ENCODE data around the gene AQP7. TPM values are rescaled to one million over a fixed set of nuclear protein-coding genes. Genes with fewer than 3 reads are reported as not detected.

Gene AQP7
- total and polyA plus RNA-seq, 12 donors, result 0.33 to 32.5 (median 2.4) TPM; not detected in 2

DNA sequence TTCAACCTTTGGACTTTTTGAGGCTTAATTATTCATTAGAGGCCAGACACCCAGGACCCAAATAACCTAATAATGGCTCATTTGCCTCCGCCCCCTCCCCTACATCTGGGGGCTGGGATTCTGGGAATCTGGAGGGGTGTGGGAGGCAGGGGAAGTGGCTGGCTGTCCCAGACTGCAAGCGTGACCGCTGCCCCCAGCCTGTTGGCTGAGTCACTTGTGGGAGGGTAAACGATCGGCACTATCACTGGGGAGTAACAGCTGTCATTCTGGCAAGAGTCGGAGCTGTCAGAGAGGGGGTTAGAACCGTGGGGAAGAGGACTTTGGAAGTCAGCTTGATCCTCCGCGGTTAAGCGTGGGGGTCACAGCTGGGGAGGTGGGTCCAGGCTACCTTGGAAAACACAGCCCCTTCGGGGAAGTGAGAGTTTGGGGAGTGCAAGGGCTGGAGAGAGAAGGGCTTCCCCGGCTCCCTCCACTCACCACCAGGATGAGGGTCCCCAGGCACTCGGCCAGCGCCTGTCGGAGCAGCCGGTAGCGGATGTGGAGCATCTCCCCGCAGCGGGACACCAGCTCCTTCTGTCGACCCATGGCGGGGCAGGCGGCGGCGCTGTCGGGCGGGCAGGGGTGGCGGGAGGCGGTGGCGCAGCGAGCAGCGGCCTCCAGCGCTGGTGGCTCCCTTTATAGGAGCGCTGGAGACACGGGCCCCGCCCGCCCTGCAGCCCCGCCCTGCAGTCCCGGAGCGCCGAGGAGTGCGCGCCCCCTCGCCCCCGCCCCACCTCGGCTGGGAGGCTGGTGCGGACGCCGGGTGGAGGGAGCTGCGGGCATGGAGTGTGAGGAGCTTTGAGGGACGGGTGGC lies 44.8 kb upstream of the AQP7 start, which contains the start of gene AQP3:
TSS of gene AQP3 (minus strand) at position 648 of the 853 bp plus-strand sequence. CDS start at position 585, 63 bp downstream.
- H3K9me3 ChIP-seq (replicated peaks in 1 of 3), result no peaks in the 10 kb centered on the region
- peaks cover 6 to 12% of the 10 kb centered on the region in 2 donors for H3K4me1 ChIP-seq (replicated peaks in 1 of 2)
- TF ChIP-seq POLR2A (IDR thresholded peaks at IDR 0.05), result no peak
- TF ChIP-seq, protein P1, sequence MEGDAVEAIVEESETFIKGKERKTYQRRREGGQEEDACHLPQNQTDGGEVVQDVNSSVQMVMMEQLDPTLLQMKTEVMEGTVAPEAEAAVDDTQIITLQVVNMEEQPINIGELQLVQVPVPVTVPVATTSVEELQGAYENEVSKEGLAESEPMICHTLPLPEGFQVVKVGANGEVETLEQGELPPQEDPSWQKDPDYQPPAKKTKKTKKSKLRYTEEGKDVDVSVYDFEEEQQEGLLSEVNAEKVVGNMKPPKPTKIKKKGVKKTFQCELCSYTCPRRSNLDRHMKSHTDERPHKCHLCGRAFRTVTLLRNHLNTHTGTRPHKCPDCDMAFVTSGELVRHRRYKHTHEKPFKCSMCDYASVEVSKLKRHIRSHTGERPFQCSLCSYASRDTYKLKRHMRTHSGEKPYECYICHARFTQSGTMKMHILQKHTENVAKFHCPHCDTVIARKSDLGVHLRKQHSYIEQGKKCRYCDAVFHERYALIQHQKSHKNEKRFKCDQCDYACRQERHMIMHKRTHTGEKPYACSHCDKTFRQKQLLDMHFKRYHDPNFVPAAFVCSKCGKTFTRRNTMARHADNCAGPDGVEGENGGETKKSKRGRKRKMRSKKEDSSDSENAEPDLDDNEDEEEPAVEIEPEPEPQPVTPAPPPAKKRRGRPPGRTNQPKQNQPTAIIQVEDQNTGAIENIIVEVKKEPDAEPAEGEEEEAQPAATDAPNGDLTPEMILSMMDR (IDR thresholded peaks at IDR 0.05), result peak in 4 of 6 experiments; percentile 23 to 40 (median 26)
- WGBS, 4 donors, result 2 to 9% (median 4%) methylated on average over 10 to 50 of the region's 50 CpGs
- H3K27me3 ChIP-seq, result no peaks in the 10 kb centered on the region
- intact Hi-C loops (cut with DNase I), result loop anchor here in 1 of 2 donors (5.0 kb wide), 1 partner anchor 40 kb away; no protein-coding TSS in a partner anchor
- DNase-seq, result peak; percentile 49 to 78 (median 66)
- peak within 1 kb of the TSS in 1 of 4 donors; percentile 59 for H3K4me3 ChIP-seq
- H3K36me3 ChIP-seq (replicated peaks in 1 of 2), result no peaks in the 10 kb centered on the region
- H3K27ac ChIP-seq, result no peak within 1 kb of the TSS

DNA sequence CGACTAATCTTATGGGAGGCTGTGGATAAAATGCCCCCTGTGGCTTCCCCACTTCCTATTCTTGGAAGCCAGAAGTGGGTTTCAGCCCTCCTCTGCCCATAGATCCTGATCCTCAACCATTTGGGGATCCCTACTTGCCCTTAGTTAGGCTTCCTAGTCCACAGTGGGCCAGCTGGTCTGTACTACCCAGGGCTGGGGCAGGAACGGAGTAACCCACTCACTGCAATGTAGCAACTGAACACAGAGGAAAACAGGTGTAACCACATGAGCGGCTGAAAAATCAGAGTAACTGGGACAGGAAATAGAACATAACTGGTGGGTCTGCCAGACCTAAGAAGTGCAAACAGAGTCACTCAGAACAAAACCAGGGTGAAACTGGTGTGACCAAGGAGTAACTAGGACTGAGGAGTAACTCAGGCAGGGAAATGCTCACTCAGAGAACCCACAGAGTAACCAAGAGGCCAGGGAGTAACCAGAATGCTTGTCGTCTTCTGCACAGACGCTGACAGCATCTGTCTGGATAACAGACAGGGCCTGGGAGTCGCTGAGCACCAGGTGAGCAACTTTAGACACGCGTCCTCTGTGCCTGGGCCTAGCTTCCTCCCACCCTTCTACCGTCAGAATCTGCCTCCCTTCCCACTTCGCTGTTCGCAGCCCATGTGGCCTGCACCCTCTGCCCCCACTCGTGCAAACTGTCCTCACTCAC lies 44.0 kb upstream of the AQP7 start:
- H3K9me3 ChIP-seq (replicated peaks in 1 of 3), result no peaks in the 10 kb centered on the region
- no peak overlapping the region for H3K27ac ChIP-seq
- intact Hi-C loops (cut with DNase I), result loop anchor here in 1 of 2 donors (5.0 kb wide), 1 partner anchor 39 kb away; no protein-coding TSS in a partner anchor
- peaks cover 6 to 12% of the 10 kb centered on the region in 2 donors for H3K4me1 ChIP-seq (replicated peaks in 1 of 2)
- H3K27me3 ChIP-seq, result no peaks in the 10 kb centered on the region
- no peak for DNase-seq
- peak overlapping the region in 1 of 4 donors; percentile 59 for H3K4me3 ChIP-seq
- H3K36me3 ChIP-seq (replicated peaks in 1 of 2), result no peaks in the 10 kb centered on the region
- 68 to 88% (median 76%) methylated on average over 12 of the region's 12 CpGs for WGBS, 4 donors
- TF ChIP-seq, protein P1 (IDR thresholded peaks at IDR 0.05), result no peak
- TF ChIP-seq POLR2A (IDR thresholded peaks at IDR 0.05), result no peak

DNA sequence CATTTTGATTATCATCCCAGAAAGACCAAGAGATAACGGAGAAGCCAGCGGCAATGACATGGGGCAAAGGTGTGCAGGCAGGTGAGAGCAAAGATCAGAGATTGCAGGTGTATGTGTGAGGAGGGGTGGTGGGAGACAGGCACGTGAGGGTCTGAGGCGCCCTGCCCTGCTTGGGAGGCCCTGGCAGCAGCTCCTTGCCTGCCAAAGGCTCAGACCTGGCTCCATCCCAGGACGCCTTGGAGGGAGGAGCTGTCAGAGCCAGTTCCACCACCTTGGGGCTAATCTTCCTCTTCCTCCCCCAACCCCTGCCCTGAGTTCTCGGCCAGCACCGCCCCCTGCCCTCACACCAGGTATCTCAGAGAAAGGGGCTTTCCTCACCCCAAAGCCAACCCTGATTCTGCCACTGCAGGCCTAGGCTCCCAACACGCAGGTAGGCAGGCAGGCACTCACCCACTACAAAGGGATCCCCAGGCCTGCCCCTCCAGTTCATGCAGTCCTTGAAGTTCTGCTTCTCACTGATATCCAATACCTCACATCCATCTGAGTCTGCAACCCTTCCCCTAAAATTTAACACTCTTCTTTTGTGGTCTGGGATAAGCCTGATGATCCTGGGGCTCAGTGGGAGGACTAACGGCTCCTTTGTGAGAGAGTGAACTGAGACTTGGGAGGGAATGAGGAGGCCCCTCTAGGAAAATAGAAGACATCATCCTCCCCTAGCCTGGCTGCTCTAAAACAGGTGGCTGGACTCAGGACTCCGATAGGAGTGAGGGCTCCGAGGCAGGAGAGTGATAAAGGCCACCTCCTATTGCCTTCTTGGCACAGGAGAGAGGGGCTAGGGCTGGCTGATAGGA lies 43.2 kb upstream of the AQP7 start:
- no peak for DNase-seq
- no peak for TF ChIP-seq POLR2A (IDR thresholded peaks at IDR 0.05)
- TF ChIP-seq, protein P1 (IDR thresholded peaks at IDR 0.05), result no peak
- Histone ChIP-seq H3K4me1 (replicated peaks in 1 of 2) (peaks cover 6 to 12% of the 10 kb centered on the region in 2 donors), H3K4me3 (no peak overlapping the region), H3K27me3 (no peaks in the 10 kb centered on the region), H3K27ac (no peak overlapping the region), H3K9me3 (replicated peaks in 1 of 3) (no peaks in the 10 kb centered on the region), H3K36me3 (replicated peaks in 1 of 2) (no peaks in the 10 kb centered on the region)
- 87 to 96% (median 93%) methylated on average over 10 to 11 of the region's 11 CpGs for WGBS, 4 donors
- intact Hi-C loops (cut with DNase I), result loop anchor here in 1 of 2 donors (5.0 kb wide), 1 partner anchor 38 kb away; no protein-coding TSS in a partner anchor

All from adrenal gland (tissue), 12 donors.